Activated B cell treated with CpG ODN at 0.5 μM for 24 hours (primary cell): ENCODE results near the gene CYP2E1. TPM values are rescaled to one million over a fixed set of nuclear protein-coding genes. Genes with fewer than 3 reads are reported as not detected.

ENCODE experiments used
- ATAC-seq: fragments of 200-7000 bp; cut with Tn5 transposase; one replicate; pipeline ENCODE4 v1.10.0; 2021; ENCODE audit warnings: low read depth, mild to moderate bottlenecking, moderate library complexity
- CTCF ChIA-PET: fragments of 350-600 bp; sonication (Branson Sonifier 250); formaldehyde crosslinking; loops from one replicate; lab custom pipeline; 2021; ENCODE audit warnings: antibody characterized with exemption; lab: Charles Lee
- POLR2A ChIA-PET: fragments of 350-600 bp; sonication (Branson Sonifier 250); formaldehyde crosslinking; loops from one replicate; lab custom pipeline; 2021; ENCODE audit warnings: antibody characterized with exemption; lab: Charles Lee
- DNase-seq: peaks from one replicate; pipeline ENCODE4 v3.0.0; 2022
- H3K27ac Mint-ChIP-seq: one replicate; pipeline ENCODE4 v1.8.0; 2020; ENCODE audit warnings: mixed read lengths
- H3K27me3 Mint-ChIP-seq: one replicate; pipeline ENCODE4 v1.8.0; 2021; ENCODE audit warnings: mixed read lengths
- H3K36me3 Mint-ChIP-seq: one replicate; pipeline ENCODE4 v1.8.0; 2021; ENCODE audit warnings: low read depth, mixed read lengths
- H3K4me1 Mint-ChIP-seq: one replicate; pipeline ENCODE4 v1.8.0; 2021; ENCODE audit warnings: mixed read lengths
- H3K4me3 Mint-ChIP-seq: one replicate; pipeline ENCODE4 v1.8.0; 2020; ENCODE audit warnings: mild to moderate bottlenecking, mixed read lengths
- H3K9me3 Mint-ChIP-seq: one replicate; pipeline ENCODE4 v1.8.0; 2020; ENCODE audit warnings: mixed read lengths
- intact Hi-C: fragments of 100-400 bp; cut with micrococcal nuclease; formaldehyde crosslinking; loops from one replicate; pipeline ENCODE4 v1.15.1; 2024
- total RNA-seq: library from RNA; stranded (reverse); gene quantifications from 2 replicates; pipeline ENCODE4 v1.2.3, GENCODE V29; 2022
- TF ChIP-seq, protein P1 (sequence below): fragments of 200-600 bp; IDR thresholded peaks from one replicate; pipeline ENCODE4 v1.8.0; 2022; ENCODE audit warnings: antibody characterized with exemption, mild to moderate bottlenecking

Gene CYP2E1
- total RNA-seq, 1 donor from 2014 or later: 1.1 TPM

DNA sequence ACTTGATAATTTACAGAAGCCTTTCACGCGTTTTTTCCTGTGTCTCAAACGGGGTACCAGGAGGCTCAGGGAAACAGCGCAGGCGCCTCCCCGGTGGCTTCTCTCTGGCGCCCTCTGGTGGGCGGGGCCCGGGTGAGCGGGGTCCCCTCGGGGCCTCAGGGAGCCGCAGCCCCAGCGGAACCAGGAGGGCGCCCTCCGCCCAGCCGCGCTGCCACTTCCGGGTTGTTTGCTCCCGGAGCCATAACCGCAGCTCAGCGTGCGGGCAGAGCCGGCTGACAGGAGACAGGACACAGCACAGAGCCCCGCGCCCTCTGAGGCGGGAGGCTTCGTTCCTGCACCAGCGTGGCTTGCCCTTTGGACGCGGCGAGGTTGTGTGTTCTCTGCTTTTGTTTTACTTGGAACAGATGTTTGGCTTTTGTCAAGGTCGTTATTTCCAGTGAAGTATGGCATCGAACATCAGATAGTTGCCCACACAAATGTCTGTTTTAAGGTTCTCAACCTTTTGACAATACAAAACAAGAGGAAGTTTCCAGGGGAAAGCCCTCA lies 6.9 kb upstream of the CYP2E1 start:
- POLR2A ChIA-PET: no interaction called here
- peak; percentile 99 for ATAC-seq
- H3K27me3 Mint-ChIP-seq: peaks cover 16% of the 10 kb centered on the region
- intact Hi-C loops: loop anchor here (1.0 to 2.0 kb wide), 2 partner anchors 125 to 191 kb away; partner anchors contain the start of gene MTG1
- H3K4me1 Mint-ChIP-seq: peaks cover 10% of the 10 kb centered on the region
- TF ChIP-seq, protein P1, sequence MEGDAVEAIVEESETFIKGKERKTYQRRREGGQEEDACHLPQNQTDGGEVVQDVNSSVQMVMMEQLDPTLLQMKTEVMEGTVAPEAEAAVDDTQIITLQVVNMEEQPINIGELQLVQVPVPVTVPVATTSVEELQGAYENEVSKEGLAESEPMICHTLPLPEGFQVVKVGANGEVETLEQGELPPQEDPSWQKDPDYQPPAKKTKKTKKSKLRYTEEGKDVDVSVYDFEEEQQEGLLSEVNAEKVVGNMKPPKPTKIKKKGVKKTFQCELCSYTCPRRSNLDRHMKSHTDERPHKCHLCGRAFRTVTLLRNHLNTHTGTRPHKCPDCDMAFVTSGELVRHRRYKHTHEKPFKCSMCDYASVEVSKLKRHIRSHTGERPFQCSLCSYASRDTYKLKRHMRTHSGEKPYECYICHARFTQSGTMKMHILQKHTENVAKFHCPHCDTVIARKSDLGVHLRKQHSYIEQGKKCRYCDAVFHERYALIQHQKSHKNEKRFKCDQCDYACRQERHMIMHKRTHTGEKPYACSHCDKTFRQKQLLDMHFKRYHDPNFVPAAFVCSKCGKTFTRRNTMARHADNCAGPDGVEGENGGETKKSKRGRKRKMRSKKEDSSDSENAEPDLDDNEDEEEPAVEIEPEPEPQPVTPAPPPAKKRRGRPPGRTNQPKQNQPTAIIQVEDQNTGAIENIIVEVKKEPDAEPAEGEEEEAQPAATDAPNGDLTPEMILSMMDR: peak; percentile 73
- no peaks in the 10 kb centered on the region for H3K36me3 Mint-ChIP-seq
- H3K4me3 Mint-ChIP-seq: peak overlapping the region; percentile 73
- DNase-seq: peak; percentile 90
- H3K9me3 Mint-ChIP-seq: peaks cover 12% of the 10 kb centered on the region
- CTCF ChIA-PET: interaction anchor here (0.9 to 3.9 kb wide), 3 partner anchors 18 to 193 kb away, joined by 3 to 24 read pairs (median 3); no protein-coding TSS in a partner anchor
- peak overlapping the region; percentile 50 for H3K27ac Mint-ChIP-seq

DNA sequence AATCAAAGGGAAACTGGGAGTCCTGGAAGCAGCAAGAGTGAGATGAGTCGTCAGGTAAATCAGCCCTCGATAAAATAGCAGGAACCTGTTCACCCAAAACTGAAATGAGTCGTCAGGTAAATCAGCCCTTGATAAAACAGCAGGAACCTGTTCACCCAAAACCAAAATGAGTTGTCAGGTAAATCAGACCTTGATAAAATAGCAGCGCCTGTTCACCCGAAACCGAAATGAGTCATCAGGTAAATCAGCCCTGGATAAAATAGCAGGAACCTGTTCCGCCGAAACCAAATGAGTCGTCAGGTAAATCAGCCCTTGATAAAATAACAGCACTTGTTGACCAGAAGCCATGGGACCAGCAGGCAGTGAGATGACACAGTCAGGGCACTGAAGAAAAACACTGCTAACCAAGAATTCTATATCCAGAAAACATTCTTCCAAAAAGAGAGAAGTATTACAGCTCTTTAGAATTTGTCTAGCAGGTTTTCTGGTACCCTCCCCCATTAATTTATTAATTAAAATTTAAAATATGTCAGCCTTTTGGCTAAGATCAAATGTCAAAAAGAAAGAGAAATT lies 3.4 kb upstream of the CYP2E1 start:
- ChIA-PET POLR2A (no interaction called here), CTCF (no interaction called here)
- no peak for DNase-seq
- peaks cover 25% of the 10 kb centered on the region for H3K27me3 Mint-ChIP-seq
- H3K9me3 Mint-ChIP-seq: peaks cover 12% of the 10 kb centered on the region
- no peak overlapping the region for H3K27ac Mint-ChIP-seq
- TF ChIP-seq, protein P1: no peak
- H3K4me3 Mint-ChIP-seq: no peak overlapping the region
- no peaks in the 10 kb centered on the region for H3K36me3 Mint-ChIP-seq
- ATAC-seq: no peak
- intact Hi-C loops: no loop called here
- peaks cover 13% of the 10 kb centered on the region for H3K4me1 Mint-ChIP-seq

DNA sequence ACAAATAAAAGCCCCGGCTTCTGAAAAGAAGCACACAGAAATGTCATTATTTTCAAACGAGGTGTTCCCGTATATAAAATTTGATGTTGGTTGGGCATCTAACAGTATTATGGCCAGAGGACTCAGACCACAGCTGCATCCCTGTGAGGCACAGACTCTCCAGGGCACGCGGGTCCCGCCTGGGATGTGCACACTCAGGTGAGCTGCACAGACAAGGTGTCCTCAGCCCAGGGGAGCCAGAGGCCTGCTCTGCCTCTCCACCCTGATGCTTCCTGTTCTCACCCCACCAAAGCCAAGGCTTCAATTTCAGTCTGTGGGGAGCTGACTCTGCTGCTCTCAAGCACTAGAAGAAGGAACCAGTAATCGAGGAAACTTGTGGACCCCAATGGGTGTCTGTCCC lies 1.7 kb upstream of the CYP2E1 start:
- intact Hi-C loops: no loop called here
- peaks cover 12% of the 10 kb centered on the region for H3K9me3 Mint-ChIP-seq
- H3K4me1 Mint-ChIP-seq: peaks cover 16% of the 10 kb centered on the region
- H3K36me3 Mint-ChIP-seq: no peaks in the 10 kb centered on the region
- TF ChIP-seq, protein P1: no peak
- peaks cover 38% of the 10 kb centered on the region for H3K27me3 Mint-ChIP-seq
- H3K4me3 Mint-ChIP-seq: no peak overlapping the region
- ATAC-seq (no peak), DNase-seq (no peak)
- ChIA-PET POLR2A (no interaction called here), CTCF (no interaction called here)
- H3K27ac Mint-ChIP-seq: no peak overlapping the region

DNA sequence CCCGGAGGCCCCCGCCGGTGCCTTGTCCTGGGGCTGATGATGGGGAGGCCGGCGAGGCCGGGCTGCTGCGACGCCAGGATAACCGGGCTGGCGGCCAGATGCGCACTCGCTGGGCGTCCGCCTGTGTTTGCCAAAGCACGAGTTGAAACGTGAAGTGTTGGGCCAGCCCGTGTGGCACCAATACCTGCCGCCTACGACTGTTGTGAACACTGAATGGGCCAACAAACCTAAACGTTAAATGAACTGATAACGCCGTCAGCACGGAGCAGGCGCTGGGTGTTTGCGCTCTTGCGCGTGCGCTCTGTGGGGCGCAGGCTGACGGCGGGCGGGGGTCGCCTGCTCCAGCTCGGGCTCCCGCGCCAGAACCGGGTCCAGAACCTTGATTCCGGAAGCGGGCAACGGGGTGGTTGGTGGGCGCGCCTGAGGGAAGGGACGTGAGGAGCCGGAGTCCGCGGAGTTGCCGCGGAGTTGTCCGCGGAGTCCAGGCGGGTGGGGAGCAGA lies 658 bp downstream of the CYP2E1 start:
- ChIA-PET CTCF (no interaction called here), POLR2A (no interaction called here)
- TF ChIP-seq, protein P1: no peak
- H3K4me1 Mint-ChIP-seq: peaks cover 13% of the 10 kb centered on the region
- H3K27me3 Mint-ChIP-seq: peaks cover 40% of the 10 kb centered on the region
- intact Hi-C loops: no loop called here
- no peaks in the 10 kb centered on the region for H3K36me3 Mint-ChIP-seq
- no peak for ATAC-seq
- H3K9me3 Mint-ChIP-seq: peaks cover 8% of the 10 kb centered on the region
- H3K27ac Mint-ChIP-seq: no peak overlapping the region
- no peak overlapping the region for H3K4me3 Mint-ChIP-seq
- DNase-seq: no peak

DNA sequence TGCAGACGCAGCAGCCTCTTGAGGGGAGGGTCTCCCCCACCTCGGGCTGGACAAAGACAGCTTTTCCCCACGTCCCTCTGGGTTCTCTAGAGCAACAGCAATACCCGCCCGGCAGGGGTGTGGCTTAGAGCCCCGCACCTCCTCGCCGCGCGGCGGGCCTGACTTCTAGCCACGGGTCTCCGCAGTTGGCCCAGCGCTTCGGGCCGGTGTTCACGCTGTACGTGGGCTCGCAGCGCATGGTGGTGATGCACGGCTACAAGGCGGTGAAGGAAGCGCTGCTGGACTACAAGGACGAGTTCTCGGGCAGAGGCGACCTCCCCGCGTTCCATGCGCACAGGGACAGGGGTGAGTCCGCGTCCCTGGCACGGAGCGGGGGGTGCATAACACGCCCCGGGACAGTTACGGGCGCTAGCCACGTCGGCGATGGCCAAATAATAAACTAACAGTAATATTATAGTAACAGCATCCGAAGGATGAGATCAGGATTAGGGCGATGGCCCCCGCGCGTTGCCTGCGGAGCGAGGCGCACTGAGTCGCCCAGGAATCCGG lies 1.2 kb downstream of the CYP2E1 start:
- DNase-seq: no peak
- intact Hi-C loops: no loop called here
- Mint-ChIP-seq H3K27ac (no peak overlapping the region), H3K4me3 (no peak overlapping the region), H3K4me1 (peaks cover 13% of the 10 kb centered on the region), H3K27me3 (peaks cover 40% of the 10 kb centered on the region), H3K9me3 (peaks cover 4% of the 10 kb centered on the region), H3K36me3 (no peaks in the 10 kb centered on the region)
- ChIA-PET CTCF (no interaction called here), POLR2A (no interaction called here)
- TF ChIP-seq, protein P1: no peak
- no peak for ATAC-seq
